ENCODE results near the gene NGRN. TPM values are rescaled to one million over a fixed set of nuclear protein-coding genes. Genes with fewer than 3 reads are reported as not detected.

Gene NGRN
- total and polyA plus RNA-seq, 2 experiments from 2014 or later = 60.0 to 65.9 TPM

DNA sequence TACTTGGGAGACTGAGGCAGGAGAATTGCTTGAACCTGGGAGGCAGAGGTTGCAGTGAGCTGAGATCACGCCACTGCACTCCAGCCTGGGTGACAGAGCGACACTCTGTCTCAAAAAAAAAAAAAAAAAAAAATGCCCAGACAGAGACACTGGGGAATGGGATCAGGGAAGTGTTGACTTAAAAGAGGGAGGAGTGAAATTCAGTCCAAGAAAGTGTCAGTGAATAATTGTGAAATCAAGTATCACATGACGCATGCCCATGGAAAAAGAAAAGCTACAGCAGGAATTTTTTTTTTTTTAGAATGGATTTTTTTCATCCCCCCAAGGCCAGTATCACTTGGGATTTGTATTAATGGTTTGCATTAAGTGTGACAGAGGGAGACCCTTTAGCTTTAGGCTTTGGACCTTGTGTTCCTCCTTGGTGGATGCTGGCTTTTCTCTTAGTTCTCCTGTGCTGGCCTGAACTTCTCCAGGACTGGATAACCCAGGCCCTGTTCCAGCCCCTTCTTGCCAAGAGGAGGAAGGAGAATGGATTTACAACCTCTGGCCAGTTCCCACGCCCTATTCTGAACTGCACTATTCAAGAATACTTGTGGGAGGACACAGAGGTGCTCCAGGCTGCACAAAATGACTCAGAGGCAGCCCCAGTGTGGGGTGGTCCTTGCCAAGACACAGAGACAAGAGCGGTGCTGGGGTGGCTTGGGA lies 50.0 kb downstream of the NGRN start:
- H3K4me1 ChIP-seq (ENCODE audit: insufficient read depth) = peaks cover 9% of the 10 kb centered on the region
- H3K9me2 ChIP-seq (replicated peaks; ENCODE audit: insufficient read depth) = no peaks in the 10 kb centered on the region
- no peaks in the 10 kb centered on the region for H4K20me1 ChIP-seq (ENCODE audit: insufficient read depth, poor library complexity, severe bottlenecking)
- no peaks in the 10 kb centered on the region for H3K27me3 ChIP-seq
- H3K27ac ChIP-seq = peak overlapping the region; percentile 47
- no peaks in the 10 kb centered on the region for H3K9me3 ChIP-seq (ENCODE audit: low read depth)
- DNase-seq (ENCODE audit: low spot score) = peak; percentile 51
- no peak overlapping the region for H2AFZ ChIP-seq
- no peak overlapping the region for H3K4me2 ChIP-seq
- TF ChIP-seq EZH2phosphoT487 (IDR thresholded peaks at IDR 0.05; ENCODE audit: low read depth, severe bottlenecking, unreplicated experiment) = no peak
- TF ChIP-seq EZH2 (IDR thresholded peaks at IDR 0.05; ENCODE audit: borderline replicate concordance) = no peak
- TF ChIP-seq, protein P1, sequence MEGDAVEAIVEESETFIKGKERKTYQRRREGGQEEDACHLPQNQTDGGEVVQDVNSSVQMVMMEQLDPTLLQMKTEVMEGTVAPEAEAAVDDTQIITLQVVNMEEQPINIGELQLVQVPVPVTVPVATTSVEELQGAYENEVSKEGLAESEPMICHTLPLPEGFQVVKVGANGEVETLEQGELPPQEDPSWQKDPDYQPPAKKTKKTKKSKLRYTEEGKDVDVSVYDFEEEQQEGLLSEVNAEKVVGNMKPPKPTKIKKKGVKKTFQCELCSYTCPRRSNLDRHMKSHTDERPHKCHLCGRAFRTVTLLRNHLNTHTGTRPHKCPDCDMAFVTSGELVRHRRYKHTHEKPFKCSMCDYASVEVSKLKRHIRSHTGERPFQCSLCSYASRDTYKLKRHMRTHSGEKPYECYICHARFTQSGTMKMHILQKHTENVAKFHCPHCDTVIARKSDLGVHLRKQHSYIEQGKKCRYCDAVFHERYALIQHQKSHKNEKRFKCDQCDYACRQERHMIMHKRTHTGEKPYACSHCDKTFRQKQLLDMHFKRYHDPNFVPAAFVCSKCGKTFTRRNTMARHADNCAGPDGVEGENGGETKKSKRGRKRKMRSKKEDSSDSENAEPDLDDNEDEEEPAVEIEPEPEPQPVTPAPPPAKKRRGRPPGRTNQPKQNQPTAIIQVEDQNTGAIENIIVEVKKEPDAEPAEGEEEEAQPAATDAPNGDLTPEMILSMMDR (IDR thresholded peaks at IDR 0.05; ENCODE audit: poor library complexity) = no peak
- H3K79me2 ChIP-seq = no peaks in the 10 kb centered on the region
- H3K36me3 ChIP-seq (replicated peaks; ENCODE audit: insufficient read depth, low read depth) = no peaks in the 10 kb centered on the region
- WGBS (ENCODE audit: low lambda C conversion rate, missing lambda C conversion rate) = 71% methylated on average over 5 of the region's 5 CpGs
- H3K4me3 ChIP-seq = no peak overlapping the region

- peak overlapping the region; percentile 47 for H3K27ac ChIP-seq
- H2AFZ ChIP-seq = no peak overlapping the region
- no peaks in the 10 kb centered on the region for H3K9me2 ChIP-seq (replicated peaks; ENCODE audit: insufficient read depth)
- TF ChIP-seq EZH2phosphoT487 (IDR thresholded peaks at IDR 0.05; ENCODE audit: low read depth, severe bottlenecking, unreplicated experiment) (no peak), EZH2 (IDR thresholded peaks at IDR 0.05; ENCODE audit: borderline replicate concordance) (no peak)
- TF ChIP-seq, protein P1 (IDR thresholded peaks at IDR 0.05; ENCODE audit: poor library complexity) = no peak
- 65% methylated on average over 4 of the region's 4 CpGs for WGBS (ENCODE audit: low lambda C conversion rate, missing lambda C conversion rate)
- no peaks in the 10 kb centered on the region for H3K9me3 ChIP-seq (ENCODE audit: low read depth)
- H3K36me3 ChIP-seq (replicated peaks; ENCODE audit: insufficient read depth, low read depth) = no peaks in the 10 kb centered on the region
- H3K4me3 ChIP-seq = no peak overlapping the region
- no peaks in the 10 kb centered on the region for H3K27me3 ChIP-seq
- H3K4me2 ChIP-seq = no peak overlapping the region
- DNase-seq (ENCODE audit: low spot score) = no peak
- H3K79me2 ChIP-seq = no peaks in the 10 kb centered on the region
- peaks cover 15% of the 10 kb centered on the region for H3K4me1 ChIP-seq (ENCODE audit: insufficient read depth)
- no peaks in the 10 kb centered on the region for H4K20me1 ChIP-seq (ENCODE audit: insufficient read depth, poor library complexity, severe bottlenecking)
Measured at GRCh38 chr15:90316139-90316538, 50.7 kb downstream of the NGRN start.

GRCh38 chr15:90318591-90318990 lies 53.1 kb downstream of the NGRN start:
- no peaks in the 10 kb centered on the region for H3K27me3 ChIP-seq
- H3K79me2 ChIP-seq = no peaks in the 10 kb centered on the region
- no peaks in the 10 kb centered on the region for H4K20me1 ChIP-seq (ENCODE audit: insufficient read depth, poor library complexity, severe bottlenecking)
- H3K4me1 ChIP-seq (ENCODE audit: insufficient read depth) = peaks cover 15% of the 10 kb centered on the region
- no peaks in the 10 kb centered on the region for H3K9me2 ChIP-seq (replicated peaks; ENCODE audit: insufficient read depth)
- no peak overlapping the region for H3K4me3 ChIP-seq
- no peak overlapping the region for H3K27ac ChIP-seq
- no peak for DNase-seq (ENCODE audit: low spot score)
- no peaks in the 10 kb centered on the region for H3K9me3 ChIP-seq (ENCODE audit: low read depth)
- TF ChIP-seq, protein P1 (IDR thresholded peaks at IDR 0.05; ENCODE audit: poor library complexity) = no peak
- TF ChIP-seq EZH2phosphoT487 (IDR thresholded peaks at IDR 0.05; ENCODE audit: low read depth, severe bottlenecking, unreplicated experiment) (no peak), EZH2 (IDR thresholded peaks at IDR 0.05; ENCODE audit: borderline replicate concordance) (no peak)
- H3K36me3 ChIP-seq (replicated peaks; ENCODE audit: insufficient read depth, low read depth) = no peaks in the 10 kb centered on the region
- no peak overlapping the region for H2AFZ ChIP-seq
- H3K4me2 ChIP-seq = no peak overlapping the region
- 75% methylated on average over 4 of the region's 4 CpGs for WGBS (ENCODE audit: low lambda C conversion rate, missing lambda C conversion rate)

All from hepatocyte (in vitro differentiated cells).